SK-N-SH treated with all-trans-retinoic acid at 6 μM for 48 hours (cell line): ENCODE measurements around the gene ATP5IF1.

ENCODE experiments used
- ARNTL ChIP-seq: fragments of 450-650 bp; formaldehyde crosslinking; IDR thresholded peaks from 2 replicates; pipeline ENCODE4 v1.5.0; 2020; ENCODE audit warnings: low read depth, mild to moderate bottlenecking, moderate library complexity, borderline replicate concordance
- CREB5 ChIP-seq: fragments of 250-450 bp; sonication (Bioruptor Pico); IDR thresholded peaks from 2 replicates; pipeline ENCODE4 v1.5.1; 2020; ENCODE audit warnings: low read depth, mild to moderate bottlenecking, moderate library complexity
- ISL1 ChIP-seq: fragments of 250-450 bp; sonication (Bioruptor Pico); IDR thresholded peaks from 2 replicates; pipeline ENCODE4 v2.1.2; 2022; ENCODE audit warnings: mild to moderate bottlenecking, moderate library complexity
- OSR1 ChIP-seq: fragments of 250-450 bp; sonication (Bioruptor Pico); IDR thresholded peaks from 2 replicates; pipeline ENCODE4 v1.8.0; 2022; ENCODE audit warnings: moderate library complexity, mild to moderate bottlenecking, inconsistent platforms
- TOX ChIP-seq: fragments of 250-450 bp; sonication (Bioruptor Pico); IDR thresholded peaks from 2 replicates; pipeline ENCODE4 v1.8.0; 2021; ENCODE audit warnings: mild to moderate bottlenecking, moderate library complexity, borderline replicate concordance
- ZFP30 ChIP-seq: fragments of 450-650 bp; formaldehyde crosslinking; IDR thresholded peaks from 2 replicates; pipeline ENCODE4 v1.5.0; 2022; ENCODE audit warnings: mild to moderate bottlenecking, moderate library complexity
- ZNF70 ChIP-seq: fragments of 450-650 bp; formaldehyde crosslinking; IDR thresholded peaks from 2 replicates; pipeline ENCODE4 v1.5.0; 2020; ENCODE audit warnings: mild to moderate bottlenecking, moderate library complexity
- TF ChIP-seq, protein P1 (sequence below): fragments of 250-450 bp; sonication (Bioruptor Pico); IDR thresholded peaks from 2 replicates; pipeline ENCODE4 v1.5.0; 2020; ENCODE audit warnings: mild to moderate bottlenecking, moderate library complexity
- TF ChIP-seq, protein P2 (sequence below): fragments of 250-450 bp; sonication (Bioruptor Pico); IDR thresholded peaks from 2 replicates; pipeline ENCODE4 v1.8.0; 2020; ENCODE audit warnings: mild to moderate bottlenecking, moderate library complexity, borderline replicate concordance

DNA sequence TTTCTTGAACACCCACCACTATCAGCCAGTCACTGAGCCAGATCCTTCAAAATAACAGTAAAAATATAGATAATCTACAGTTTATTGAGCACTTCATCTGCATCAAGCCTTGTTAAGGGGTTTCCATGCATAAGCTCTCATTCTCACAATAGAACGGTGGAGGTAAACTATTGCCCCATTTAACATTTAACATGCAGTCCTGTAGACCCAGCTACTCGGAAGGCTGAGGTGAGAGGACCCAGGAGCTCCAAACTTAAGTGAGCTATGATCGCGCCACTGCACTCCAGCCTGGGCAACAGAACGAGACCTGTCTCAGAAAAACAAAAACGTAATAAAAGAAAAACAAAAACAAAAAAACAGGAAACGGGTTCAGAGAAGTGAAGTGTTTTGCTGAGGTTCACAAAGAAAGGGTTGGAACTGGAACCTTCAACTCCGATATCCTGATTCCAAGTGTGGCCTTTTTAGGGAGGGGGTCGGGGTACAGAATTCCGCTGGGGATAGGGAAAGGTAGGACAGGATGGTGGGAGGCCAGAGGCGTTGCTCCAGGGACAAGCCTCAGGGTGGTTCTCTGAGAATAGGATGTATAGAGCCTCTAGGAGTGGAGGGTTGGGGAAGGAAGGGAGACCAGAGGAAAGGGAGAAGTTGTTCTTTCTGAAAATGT is 11.8 kb downstream of the ATP5IF1 start:
- TF ChIP-seq, protein P1, sequence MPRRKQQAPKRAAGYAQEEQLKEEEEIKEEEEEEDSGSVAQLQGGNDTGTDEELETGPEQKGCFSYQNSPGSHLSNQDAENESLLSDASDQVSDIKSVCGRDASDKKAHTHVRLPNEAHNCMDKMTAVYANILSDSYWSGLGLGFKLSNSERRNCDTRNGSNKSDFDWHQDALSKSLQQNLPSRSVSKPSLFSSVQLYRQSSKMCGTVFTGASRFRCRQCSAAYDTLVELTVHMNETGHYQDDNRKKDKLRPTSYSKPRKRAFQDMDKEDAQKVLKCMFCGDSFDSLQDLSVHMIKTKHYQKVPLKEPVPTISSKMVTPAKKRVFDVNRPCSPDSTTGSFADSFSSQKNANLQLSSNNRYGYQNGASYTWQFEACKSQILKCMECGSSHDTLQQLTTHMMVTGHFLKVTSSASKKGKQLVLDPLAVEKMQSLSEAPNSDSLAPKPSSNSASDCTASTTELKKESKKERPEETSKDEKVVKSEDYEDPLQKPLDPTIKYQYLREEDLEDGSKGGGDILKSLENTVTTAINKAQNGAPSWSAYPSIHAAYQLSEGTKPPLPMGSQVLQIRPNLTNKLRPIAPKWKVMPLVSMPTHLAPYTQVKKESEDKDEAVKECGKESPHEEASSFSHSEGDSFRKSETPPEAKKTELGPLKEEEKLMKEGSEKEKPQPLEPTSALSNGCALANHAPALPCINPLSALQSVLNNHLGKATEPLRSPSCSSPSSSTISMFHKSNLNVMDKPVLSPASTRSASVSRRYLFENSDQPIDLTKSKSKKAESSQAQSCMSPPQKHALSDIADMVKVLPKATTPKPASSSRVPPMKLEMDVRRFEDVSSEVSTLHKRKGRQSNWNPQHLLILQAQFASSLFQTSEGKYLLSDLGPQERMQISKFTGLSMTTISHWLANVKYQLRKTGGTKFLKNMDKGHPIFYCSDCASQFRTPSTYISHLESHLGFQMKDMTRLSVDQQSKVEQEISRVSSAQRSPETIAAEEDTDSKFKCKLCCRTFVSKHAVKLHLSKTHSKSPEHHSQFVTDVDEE, result no peak
- TF ChIP-seq CREB5 (CRISPR knock-in tag), result no peak
- TF ChIP-seq, protein P2, sequence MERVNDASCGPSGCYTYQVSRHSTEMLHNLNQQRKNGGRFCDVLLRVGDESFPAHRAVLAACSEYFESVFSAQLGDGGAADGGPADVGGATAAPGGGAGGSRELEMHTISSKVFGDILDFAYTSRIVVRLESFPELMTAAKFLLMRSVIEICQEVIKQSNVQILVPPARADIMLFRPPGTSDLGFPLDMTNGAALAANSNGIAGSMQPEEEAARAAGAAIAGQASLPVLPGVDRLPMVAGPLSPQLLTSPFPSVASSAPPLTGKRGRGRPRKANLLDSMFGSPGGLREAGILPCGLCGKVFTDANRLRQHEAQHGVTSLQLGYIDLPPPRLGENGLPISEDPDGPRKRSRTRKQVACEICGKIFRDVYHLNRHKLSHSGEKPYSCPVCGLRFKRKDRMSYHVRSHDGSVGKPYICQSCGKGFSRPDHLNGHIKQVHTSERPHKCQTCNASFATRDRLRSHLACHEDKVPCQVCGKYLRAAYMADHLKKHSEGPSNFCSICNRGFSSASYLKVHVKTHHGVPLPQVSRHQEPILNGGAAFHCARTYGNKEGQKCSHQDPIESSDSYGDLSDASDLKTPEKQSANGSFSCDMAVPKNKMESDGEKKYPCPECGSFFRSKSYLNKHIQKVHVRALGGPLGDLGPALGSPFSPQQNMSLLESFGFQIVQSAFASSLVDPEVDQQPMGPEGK (CRISPR knock-in tag), result no peak
- no peak for TF ChIP-seq OSR1 (CRISPR knock-in tag)
- TF ChIP-seq TOX (CRISPR knock-in tag), result no peak
- no peak for TF ChIP-seq ZFP30 (CRISPR knock-in tag)
- no peak for TF ChIP-seq ARNTL (CRISPR knock-in tag)
- TF ChIP-seq ZNF70, result no peak
- TF ChIP-seq ISL1 (CRISPR knock-in tag), result no peak
